Measurements from ENCODE around the gene JOSD1.

The JOSD1 gene

GRCh38 chr22:38710866-38711265, 10.1 kb upstream of the JOSD1 start:
- DNase-seq, result no peak

GRCh38 chr22:38710351-38710750, 9.6 kb upstream of the JOSD1 start:
- no peak for DNase-seq

GRCh38 chr22:38709306-38709705, 8.6 kb upstream of the JOSD1 start:
- no peak for DNase-seq

- no peak for DNase-seq
Observed at GRCh38 chr22:38707984-38708383, 7.2 kb upstream of the JOSD1 start.

GRCh38 chr22:38707346-38707745, 6.6 kb upstream of the JOSD1 start:
- no peak for DNase-seq

GRCh38 chr22:38706901-38707195, 6.1 kb upstream of the JOSD1 start:
- DNase-seq, result no peak

GRCh38 chr22:38706101-38706900, 5.6 kb upstream of the JOSD1 start:
- peak; percentile 28 for DNase-seq

GRCh38 chr22:38705235-38706100, 4.7 kb upstream of the JOSD1 start, which contains the start of gene GTPBP1:
Gene GTPBP1 (plus strand): TSS chr22:38705944. CDS start chr22:38705956, 12 bp downstream.
- DNase-seq, result peak; percentile 99

GRCh38 chr22:38704654-38705234, 4.0 kb upstream of the JOSD1 start:
- no peak for DNase-seq

- DNase-seq, result no peak
Observed at GRCh38 chr22:38700270-38700788, 414 bp downstream of the JOSD1 start.

- no peak for DNase-seq
Observed at GRCh38 chr22:38699784-38700183, 959 bp downstream of the JOSD1 start.

GRCh38 chr22:38699143-38699542, 1.6 kb downstream of the JOSD1 start:
- DNase-seq, result no peak

- DNase-seq, result no peak
Observed at GRCh38 chr22:38698407-38699094, 2.2 kb downstream of the JOSD1 start.

GRCh38 chr22:38697425-38698089, 3.2 kb downstream of the JOSD1 start:
- no peak for DNase-seq

- no peak for DNase-seq
Observed at GRCh38 chr22:38696606-38697424, 3.9 kb downstream of the JOSD1 start.

GRCh38 chr22:38694940-38695339, 5.8 kb downstream of the JOSD1 start:
- no peak for DNase-seq

- no peak for DNase-seq
Observed at GRCh38 chr22:38694049-38694448, 6.7 kb downstream of the JOSD1 start.

GRCh38 chr22:38689651-38690050, 11.1 kb downstream of the JOSD1 start:
- no peak for DNase-seq

GRCh38 chr22:38685761-38686160, 15.0 kb downstream of the JOSD1 start:
- no peak for DNase-seq

- no peak for DNase-seq
Observed at GRCh38 chr22:38684895-38685294, 15.8 kb downstream of the JOSD1 start.
